ENCODE measurements around the gene SLC29A3. TPM values are rescaled to one million over a fixed set of nuclear protein-coding genes. Genes with fewer than 3 reads are reported as not detected.

The SLC29A3 gene
- total and polyA plus RNA-seq, 2 of the 8 experiments (the other 6 are each of a cell fraction or from before 2014, with no cell fraction given) = 14.0 to 24.6 TPM

- no peak for TF ChIP-seq ATF2 (IDR thresholded peaks at IDR 0.05; ENCODE audit: low read length)
- TF ChIP-seq GTF2F1 (IDR thresholded peaks at IDR 0.05; ENCODE audit: borderline replicate concordance, low read depth, low read length) = no peak
- no peak for TF ChIP-seq POU5F1 (IDR thresholded peaks at IDR 0.05; ENCODE audit: low read depth, low read length)
- TF ChIP-seq TAF7 (optimal IDR thresholded peaks at IDR 0.05; ENCODE audit: borderline replicate concordance, low read depth, low read length) = no peak
- TF ChIP-seq CEBPB (IDR thresholded peaks at IDR 0.05; ENCODE audit: low read depth, low read length) = no peak
- TF ChIP-seq NRF1 (IDR thresholded peaks at IDR 0.05; ENCODE audit: low read depth, low read length) = no peak
- TF ChIP-seq SP4 (IDR thresholded peaks at IDR 0.05; ENCODE audit: low read length) = no peak
- TF ChIP-seq RBBP5 (IDR thresholded peaks at IDR 0.05; ENCODE audit: borderline replicate concordance, low read depth, low read length) = no peak
- no peak for TF ChIP-seq ZNF274 (IDR thresholded peaks at IDR 0.05; ENCODE audit: borderline replicate concordance, extremely low read depth, low read length)
- no peak for TF ChIP-seq EP300 (IDR thresholded peaks at IDR 0.05; ENCODE audit: borderline replicate concordance in 1 of 2, low read depth in 2 of 2, low read length in 2 of 2)
These were observed 11.8 kb downstream of the SLC29A3 start (continued) for GRCh38 chr10:71330789-71331404.

All from H1 (cell line).